ENCODE measurements around the gene ATP2B2. TPM values are rescaled to one million over a fixed set of nuclear protein-coding genes. Genes with fewer than 3 reads are reported as not detected.

ATP2B2 gene
- total RNA-seq, 4 donors from 2014 or later = 0.29 to 9.5 (median 4.4) TPM

- intact Hi-C loops (cut with DNase I; ENCODE audit: low total_unique reads) = no loop called here
- no peaks in the 10 kb centered on the region for H3K36me3 ChIP-seq
- DNase-seq = no peak
- H3K4me3 ChIP-seq = no peak overlapping the region
- no peaks in the 10 kb centered on the region for H3K9me3 ChIP-seq
- H3K4me1 ChIP-seq = no peaks in the 10 kb centered on the region
- no peak for TF ChIP-seq POLR2A (IDR thresholded peaks at IDR 0.05)
- H3K27me3 ChIP-seq = no peaks in the 10 kb centered on the region
- H3K27ac ChIP-seq = no peak overlapping the region
These were observed 58.3 kb downstream of the ATP2B2 start for GRCh38 chr3:10447110-10447509.

GRCh38 chr3:10445561-10446175 lies 59.7 kb downstream of the ATP2B2 start:
- H3K27ac ChIP-seq = no peak overlapping the region
- no peak overlapping the region for H3K4me3 ChIP-seq
- TF ChIP-seq CTCF (IDR thresholded peaks at IDR 0.05) = no peak
- no peak for TF ChIP-seq POLR2A (IDR thresholded peaks at IDR 0.05)
- DNase-seq = no peak
- no peaks in the 10 kb centered on the region for H3K9me3 ChIP-seq
- no peaks in the 10 kb centered on the region for H3K4me1 ChIP-seq
- no peaks in the 10 kb centered on the region for H3K36me3 ChIP-seq
- intact Hi-C loops (cut with DNase I; ENCODE audit: low total_unique reads) = no loop called here
- H3K27me3 ChIP-seq = no peaks in the 10 kb centered on the region

- no peak overlapping the region for H3K27ac ChIP-seq
- no peaks in the 10 kb centered on the region for H3K27me3 ChIP-seq
- no peak overlapping the region for H3K4me3 ChIP-seq
- H3K36me3 ChIP-seq = no peaks in the 10 kb centered on the region
- H3K4me1 ChIP-seq = no peaks in the 10 kb centered on the region
- intact Hi-C loops (cut with DNase I; ENCODE audit: low total_unique reads) = no loop called here
- DNase-seq = no peak
- no peak for TF ChIP-seq CTCF (IDR thresholded peaks at IDR 0.05)
- TF ChIP-seq POLR2A (IDR thresholded peaks at IDR 0.05) = no peak
- H3K9me3 ChIP-seq = no peaks in the 10 kb centered on the region
These were observed 60.9 kb downstream of the ATP2B2 start for GRCh38 chr3:10444511-10444910.

GRCh38 chr3:10444110-10444429 lies 61.3 kb downstream of the ATP2B2 start:
- H3K27ac ChIP-seq = no peak overlapping the region
- no peaks in the 10 kb centered on the region for H3K9me3 ChIP-seq
- no peaks in the 10 kb centered on the region for H3K27me3 ChIP-seq
- no peaks in the 10 kb centered on the region for H3K36me3 ChIP-seq
- no peak for DNase-seq
- intact Hi-C loops (cut with DNase I; ENCODE audit: low total_unique reads) = no loop called here
- TF ChIP-seq CTCF (IDR thresholded peaks at IDR 0.05) = no peak
- TF ChIP-seq POLR2A (IDR thresholded peaks at IDR 0.05) = no peak
- no peak overlapping the region for H3K4me3 ChIP-seq
- H3K4me1 ChIP-seq = no peaks in the 10 kb centered on the region

GRCh38 chr3:10443272-10444109 lies 61.9 kb downstream of the ATP2B2 start:
- intact Hi-C loops (cut with DNase I; ENCODE audit: low total_unique reads) = no loop called here
- no peaks in the 10 kb centered on the region for H3K9me3 ChIP-seq

More at GRCh38 chr3:10443272-10444109, 61.9 kb downstream of the ATP2B2 start:
- Histone ChIP-seq H3K4me3 (no peak overlapping the region), H3K36me3 (no peaks in the 10 kb centered on the region), H3K27me3 (no peaks in the 10 kb centered on the region), H3K4me1 (no peaks in the 10 kb centered on the region), H3K27ac (no peak overlapping the region)
- TF ChIP-seq POLR2A (IDR thresholded peaks at IDR 0.05) (no peak), CTCF (IDR thresholded peaks at IDR 0.05) (no peak)
- DNase-seq = no peak

Measured in uterus (tissue), 4 donors.